B cell (primary cell): ENCODE results near the gene ADAMTS5. TPM values are rescaled to one million over a fixed set of nuclear protein-coding genes. Genes with fewer than 3 reads are reported as not detected.

Experiments used
- ATAC-seq: fragments of 200-7000 bp; cut with Tn5 transposase; one replicate; pipeline ENCODE4 v1.10.0; 2021; ENCODE audit warnings: low read depth, mild to moderate bottlenecking, moderate number of reproducible peaks, moderate library complexity
- CTCF ChIA-PET: fragments of 350-600 bp; sonication (Branson Sonifier 250); formaldehyde crosslinking; loops from one replicate; lab custom pipeline; 2021; ENCODE audit warnings: antibody characterized with exemption, inconsistent platforms; lab: Charles Lee
- POLR2A ChIA-PET: fragments of 350-600 bp; sonication (Branson Sonifier 250); formaldehyde crosslinking; loops from one replicate; lab custom pipeline; 2021; ENCODE audit warnings: antibody characterized with exemption; lab: Charles Lee
- DNase-seq: peaks from one replicate; pipeline ENCODE4 v3.0.0; 2013
- H2AFZ ChIP-seq: 2 replicates; pipeline ENCODE4 v1.6.1; 2012; ENCODE audit warnings: mild to moderate bottlenecking, low read depth, low read length; ENCODE audit not compliant: insufficient read depth, poor library complexity, severe bottlenecking
- H3K27ac ChIP-seq, 2 donors: 1 replicate in 1 of 2; 2 replicates in 1 of 2; pipeline ENCODE4 v1.5.1; 2012 to 2013; ENCODE audit warnings: low read length in 2 of 2, mild to moderate bottlenecking in 2 of 2, moderate library complexity in 1 of 2
- H3K27me3 ChIP-seq, 4 experiments: fragments of 200-600 bp in 1 of 4; sonication (generic) in 1 of 4; replicated peaks in 1 of 4; 1 replicate in 2 of 4; 2 replicates in 2 of 4; pipeline versions ENCODE4 v1.6.1 to v1.7.0; 2013 to 2016; ENCODE audit warnings: low read length in 3 of 4, mild to moderate bottlenecking in 2 of 4, mixed read lengths in 1 of 4, moderate library complexity in 1 of 4; ENCODE audit not compliant: insufficient read depth in 4 of 4, control insufficient read depth in 3 of 4; ENCODE audit errors: control extremely low read depth in 1 of 4
- H3K36me3 ChIP-seq, 2 experiments: replicated peaks in 1 of 2; 1 replicate in 1 of 2; 2 replicates in 1 of 2; pipeline versions ENCODE4 v1.6.1 to v1.7.1; 2013; ENCODE audit warnings: low read length in 1 of 2; ENCODE audit not compliant: insufficient read depth in 2 of 2, control insufficient read depth in 1 of 2; ENCODE audit errors: control extremely low read depth in 1 of 2, extremely low read depth in 1 of 2
- H3K4me1 ChIP-seq, 2 donors: fragments of 200-600 bp in 1 of 2; sonication (generic) in 1 of 2; 1 replicate in 1 of 2; 2 replicates in 1 of 2; pipeline versions ENCODE4 v1.5.1 to v1.6.1; 2013 to 2017; ENCODE audit warnings: low read length in 2 of 2; ENCODE audit not compliant: control insufficient read depth in 2 of 2, insufficient read depth in 2 of 2
- H3K4me2 ChIP-seq: replicated peaks from 2 replicates; pipeline ENCODE3; 2012; ENCODE audit warnings: mild to moderate bottlenecking, low read depth, low read length; ENCODE audit not compliant: poor library complexity, severe bottlenecking
- H3K4me3 ChIP-seq, 5 experiments: fragments of 200-600 bp in 1 of 5; sonication (generic) in 1 of 5; 1 replicate in 3 of 5; 2 replicates in 2 of 5; pipeline versions ENCODE4 v1.5.1 to v1.7.0; 2011 to 2016; ENCODE audit warnings: low read length in 4 of 5, mild to moderate bottlenecking in 4 of 5, low read depth in 2 of 5, control low read depth in 1 of 5, moderate library complexity in 1 of 5; ENCODE audit not compliant: insufficient read depth in 1 of 5; ENCODE audit errors: control extremely low read depth in 1 of 5, extremely low read depth in 1 of 5
- H3K79me2 ChIP-seq: fragments of 200-600 bp; sonication (generic); one replicate; pipeline ENCODE4 v1.6.0; 2016; ENCODE audit warnings: low read length; ENCODE audit not compliant: control insufficient read depth, insufficient read depth
- H3K9ac ChIP-seq: fragments of 200-600 bp; sonication (generic); 2 replicates; pipeline ENCODE4 v1.6.1; 2017; ENCODE audit warnings: mild to moderate bottlenecking, low read length, moderate library complexity
- H3K9me3 ChIP-seq, 3 donors: one replicate each; pipeline versions ENCODE4 v1.6.1 to v1.7.1; 2013; ENCODE audit warnings: low read length in 2 of 3; ENCODE audit not compliant: control insufficient read depth in 2 of 3, insufficient read depth in 1 of 3; ENCODE audit errors: control extremely low read depth in 1 of 3
- H4K20me1 ChIP-seq: 2 replicates; pipeline ENCODE4 v1.6.0; 2012; ENCODE audit warnings: mild to moderate bottlenecking, low read length; ENCODE audit not compliant: insufficient read depth, control insufficient read depth, poor library complexity, severe bottlenecking
- H3K27ac Mint-ChIP-seq: one replicate; pipeline ENCODE4 v1.8.0; 2021; ENCODE audit warnings: mixed read lengths
- H3K27me3 Mint-ChIP-seq: one replicate; pipeline ENCODE4 v1.8.0; 2021; ENCODE audit warnings: mixed read lengths
- H3K4me1 Mint-ChIP-seq: one replicate; pipeline ENCODE4 v1.8.0; 2021; ENCODE audit warnings: mixed read lengths
- H3K4me3 Mint-ChIP-seq: one replicate; pipeline ENCODE4 v1.8.0; 2021; ENCODE audit warnings: mixed read lengths
- H3K9me3 Mint-ChIP-seq: one replicate; pipeline ENCODE4 v1.8.0; 2022; ENCODE audit warnings: mixed read lengths; ENCODE audit not compliant: insufficient read depth
- CTCF ChIP-seq: fragments of 200-600 bp; IDR thresholded peaks from one replicate; pipeline ENCODE4 v1.8.0; 2022; ENCODE audit warnings: antibody characterized with exemption, mild to moderate bottlenecking
- EZH2 ChIP-seq: IDR thresholded peaks from 2 replicates; pipeline ENCODE4 v1.6.1; 2012; ENCODE audit warnings: borderline replicate concordance, low read depth, mild to moderate bottlenecking, moderate library complexity, low read length; ENCODE audit not compliant: insufficient read depth, poor library complexity, severe bottlenecking
- WGBS: methylation state at CpG from one replicate; pipeline ENCODE4 v1.1.5; 2013; ENCODE audit warnings: missing lambda C conversion rate; ENCODE audit not compliant: insufficient coverage; 5-methylcytosine and 5-hydroxymethylcytosine counted together
- intact Hi-C: fragments of 100-400 bp; cut with micrococcal nuclease; formaldehyde crosslinking; loops from one replicate; pipeline ENCODE4 v1.10.0; 2022
- polyA plus RNA-seq: library from polyadenylated mRNA; depleted of rRNA; stranded (reverse); fragments of >200 nt; gene quantifications from 2 replicates; pipeline ENCODE4 v1.2.3, GENCODE V29; 2012
- total RNA-seq, 2 donors: library from RNA; stranded (reverse); fragments of 120-200 nt in 1 of 2; gene quantifications; 1 replicate in 1 of 2; 2 replicates in 1 of 2; pipeline versions ENCODE4 v1.2.3 to v1.2.4, GENCODE V29; 2013 to 2022

Gene ADAMTS5
- total and polyA plus RNA-seq, 2 donors (not counting 1 experiment from before 2014, with no cell fraction given), result 0.01 TPM; not detected in 1

GRCh38 chr21:26958788-26959187, 8.1 kb downstream of the ADAMTS5 start:
- no peak overlapping the region for H3K4me3 Mint-ChIP-seq

GRCh38 chr21:26956813-26957212, 10.1 kb downstream of the ADAMTS5 start:
- Mint-ChIP-seq H3K4me3 (no peak overlapping the region), H3K4me1 (no peaks in the 10 kb centered on the region), H3K27ac (no peak overlapping the region), H3K9me3 (no peaks in the 10 kb centered on the region), H3K27me3 (peaks cover 2% of the 10 kb centered on the region)
- ATAC-seq (no peak), DNase-seq (no peak)
- H3K9me3 ChIP-seq, result no peaks in the 10 kb centered on the region
- no peaks in the 10 kb centered on the region for H3K36me3 ChIP-seq
- intact Hi-C loops, result no loop called here
- H3K9ac ChIP-seq, result no peak overlapping the region
- WGBS, result no CpG with 5 or more reads among the region's 3 CpGs
- H3K4me2 ChIP-seq, result no peak overlapping the region
- no peak overlapping the region for H3K4me3 ChIP-seq
- TF ChIP-seq EZH2 (no peak), CTCF (no peak)
- H3K27me3 ChIP-seq, result no peaks in the 10 kb centered on the region
- H3K27ac ChIP-seq, result no peak overlapping the region
- no peaks in the 10 kb centered on the region for H3K4me1 ChIP-seq
- ChIA-PET POLR2A (no interaction called here), CTCF (no interaction called here)
- no peaks in the 10 kb centered on the region for H3K79me2 ChIP-seq
- no peak overlapping the region for H2AFZ ChIP-seq
- no peaks in the 10 kb centered on the region for H4K20me1 ChIP-seq

More at GRCh38 chr21:26958788-26959187, 8.1 kb downstream of the ADAMTS5 start:
- no peaks in the 10 kb centered on the region for H3K79me2 ChIP-seq
- H3K36me3 ChIP-seq, result no peaks in the 10 kb centered on the region
- no peaks in the 10 kb centered on the region for H3K4me1 Mint-ChIP-seq
- H3K27ac ChIP-seq, result no peak overlapping the region
- no peaks in the 10 kb centered on the region for H4K20me1 ChIP-seq
- CTCF ChIA-PET, result no interaction called here
- intact Hi-C loops, result no loop called here
- WGBS, result 71% methylated on average over 2 of the region's 2 CpGs
- no peaks in the 10 kb centered on the region for H3K9me3 Mint-ChIP-seq
- peaks cover 3% of the 10 kb centered on the region for H3K27me3 Mint-ChIP-seq
- H3K4me1 ChIP-seq, result no peaks in the 10 kb centered on the region
- no peak overlapping the region for H3K9ac ChIP-seq
- no peak overlapping the region for H2AFZ ChIP-seq
- ATAC-seq (no peak), DNase-seq (no peak)
- no peaks in the 10 kb centered on the region for H3K27me3 ChIP-seq
- no peak overlapping the region for H3K4me3 ChIP-seq
- no peak for TF ChIP-seq EZH2
- TF ChIP-seq CTCF, result no peak
- H3K9me3 ChIP-seq, result no peaks in the 10 kb centered on the region
- no peak overlapping the region for H3K27ac Mint-ChIP-seq
- H3K4me2 ChIP-seq, result no peak overlapping the region
- POLR2A ChIA-PET, result no interaction called here
